GM21367 (cell line): ENCODE results near the gene SNCAIP.

ENCODE experiments used
- ATAC-seq: cut with Tn5 transposase; IDR thresholded peaks from one replicate; pipeline ENCODE4 v1.9.1; 2021; ENCODE audit not compliant: unreplicated experiment

The SNCAIP gene

GRCh38 chr5:122492675-122493074 lies 180.6 kb downstream of the SNCAIP start:
- no peak for ATAC-seq

- no peak for ATAC-seq
Observed at GRCh38 chr5:122493091-122494021, 181.3 kb downstream of the SNCAIP start.

GRCh38 chr5:122494109-122494508 lies 182.1 kb downstream of the SNCAIP start:
- ATAC-seq = no peak

- no peak for ATAC-seq
Observed at GRCh38 chr5:122498163-122498562, 186.1 kb downstream of the SNCAIP start.

- ATAC-seq = no peak
Observed at GRCh38 chr5:122499585-122499984, 187.5 kb downstream of the SNCAIP start.

- peak; percentile 54 for ATAC-seq
Observed at GRCh38 chr5:122500245-122501088, 188.4 kb downstream of the SNCAIP start.

- ATAC-seq = no peak
Observed at GRCh38 chr5:122501089-122501435, 189.0 kb downstream of the SNCAIP start.

- no peak for ATAC-seq
Observed at GRCh38 chr5:122507045-122507444, 195.0 kb downstream of the SNCAIP start.

GRCh38 chr5:122507581-122507980 lies 195.5 kb downstream of the SNCAIP start:
- no peak for ATAC-seq

GRCh38 chr5:122508623-122509022 lies 196.6 kb downstream of the SNCAIP start:
- ATAC-seq = no peak
